ENCODE data around the gene CASS4.
"Not testable (repeated sequence)": the region's sequence is repeated elsewhere in the genome, so short reads cannot be mapped to it uniquely, and the experiment has no call there.

Gene CASS4

DNA sequence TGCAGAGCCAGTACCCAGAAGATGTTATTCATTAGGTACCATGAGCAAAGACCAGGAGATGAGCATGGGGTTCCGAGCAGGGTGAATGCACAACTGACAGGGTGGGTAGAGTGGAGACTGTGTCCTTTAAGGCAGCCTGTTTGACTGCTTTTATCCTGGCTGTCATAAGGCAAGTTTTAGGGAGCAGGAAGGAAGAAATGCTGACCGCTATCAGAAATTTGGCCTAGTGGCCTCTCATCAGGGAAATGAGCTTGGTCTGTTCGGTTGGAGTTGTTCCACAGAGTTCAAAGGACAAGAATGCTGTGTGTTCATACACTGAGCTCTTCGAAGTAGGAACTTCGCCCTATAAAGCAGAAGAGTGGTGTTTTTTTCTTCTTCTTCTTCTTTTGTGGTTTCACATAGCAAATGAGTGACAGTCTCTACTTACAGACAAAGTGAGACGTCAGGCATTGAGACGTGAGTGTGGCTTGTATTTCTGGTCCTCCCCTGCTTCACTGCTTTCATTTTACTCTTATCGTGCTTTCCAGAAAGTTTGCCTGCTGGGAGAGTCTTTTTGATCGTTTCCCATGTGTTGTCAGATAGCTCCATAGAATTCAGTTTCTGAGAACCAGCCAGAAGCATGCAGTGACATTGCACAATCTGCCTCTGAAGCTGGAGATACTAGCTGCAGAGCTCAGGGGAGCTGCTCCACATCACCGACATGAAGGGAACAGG, at the start of gene CASS4:
Gene CASS4 (plus strand): TSS at position 502 of the 714 bp plus-strand sequence. CDS start 199 bp downstream, at position 701.
- in situ Hi-C loops (cut with MboI; ENCODE audit: low sequenced_read_pairs), result no loop called here

GRCh38 chr20:56362833-56363413, 49.1 kb upstream of the CASS4 start:
- in situ Hi-C loops (cut with MboI; ENCODE audit: low sequenced_read_pairs), result no loop called here

DNA sequence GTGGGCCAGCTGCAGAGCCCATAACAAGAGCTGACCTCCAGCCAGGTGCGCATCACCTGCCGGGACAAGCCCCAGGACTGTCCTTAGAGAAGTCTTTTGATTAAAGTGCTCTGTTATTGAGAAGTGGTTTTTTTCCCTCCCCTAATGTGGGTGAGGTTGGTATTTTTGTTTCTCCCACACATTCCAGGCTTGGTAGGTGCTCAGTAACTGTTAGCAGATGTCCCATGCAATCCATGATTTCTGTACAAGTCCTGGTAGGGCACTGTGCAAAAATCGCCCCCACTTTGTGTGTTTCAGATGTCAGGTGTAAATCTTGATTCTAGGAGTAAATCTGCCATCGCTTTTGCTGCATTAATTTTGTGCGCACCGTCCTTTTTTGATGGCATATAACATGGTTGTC, 48.6 kb upstream of the CASS4 start:
- in situ Hi-C loops (cut with MboI; ENCODE audit: low sequenced_read_pairs), result no loop called here

DNA sequence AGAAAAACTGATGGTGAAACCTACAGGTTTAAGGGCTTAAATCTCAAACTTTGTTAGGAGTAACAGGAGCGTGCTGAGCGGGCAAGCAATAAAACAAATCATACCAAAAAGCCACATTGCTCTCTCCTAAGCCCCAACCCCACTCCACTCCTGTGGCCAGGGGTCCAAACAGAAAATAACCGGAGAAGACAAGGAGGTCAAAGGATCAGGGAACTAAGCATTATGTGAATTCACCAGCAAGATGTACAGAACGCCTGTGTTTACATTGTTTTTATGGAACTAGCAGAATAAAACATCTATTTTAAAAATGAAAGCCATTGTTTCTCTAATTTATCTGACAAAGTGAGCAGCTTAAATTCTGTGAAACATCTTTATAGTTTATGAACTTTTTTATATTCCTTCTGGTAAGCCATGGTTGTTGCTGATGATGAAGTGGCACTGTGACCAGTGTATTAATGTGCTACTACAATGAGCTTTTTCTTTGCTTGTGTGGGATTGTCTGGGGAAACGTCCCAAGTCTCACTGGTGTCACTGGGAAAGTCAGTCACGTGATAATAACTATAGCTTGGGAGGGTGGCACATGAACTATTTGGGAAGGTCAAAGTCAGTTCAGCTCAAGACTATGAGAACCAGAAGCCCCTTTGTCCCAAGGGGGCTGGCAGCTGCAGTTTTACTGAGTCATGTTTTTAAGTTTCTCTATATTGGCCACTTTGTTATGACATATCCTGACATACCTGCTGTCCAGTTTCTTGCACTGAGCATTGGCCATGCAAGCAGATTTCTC, 43.5 kb upstream of the CASS4 start:
- in situ Hi-C loops (cut with MboI; ENCODE audit: low sequenced_read_pairs), result no loop called here

DNA sequence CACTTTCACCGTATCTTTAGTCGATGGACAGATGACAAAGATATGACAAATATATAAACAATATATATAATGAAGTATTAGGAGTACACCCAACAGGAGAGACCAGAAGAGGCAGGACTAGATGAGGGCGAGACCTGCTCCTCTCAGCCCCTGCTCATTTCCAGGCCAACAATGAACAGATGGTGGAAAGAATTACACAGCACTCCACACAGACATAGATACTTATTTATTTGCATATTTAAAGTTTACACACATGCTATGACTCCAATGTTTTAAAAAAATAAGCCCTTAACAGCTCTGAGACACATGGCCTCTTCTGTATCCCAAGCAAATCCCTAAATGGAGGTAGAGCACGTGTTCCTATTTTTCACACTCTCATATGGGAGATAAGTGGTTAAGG, 42.9 kb upstream of the CASS4 start:
- in situ Hi-C loops (cut with MboI; ENCODE audit: low sequenced_read_pairs), result no loop called here

DNA sequence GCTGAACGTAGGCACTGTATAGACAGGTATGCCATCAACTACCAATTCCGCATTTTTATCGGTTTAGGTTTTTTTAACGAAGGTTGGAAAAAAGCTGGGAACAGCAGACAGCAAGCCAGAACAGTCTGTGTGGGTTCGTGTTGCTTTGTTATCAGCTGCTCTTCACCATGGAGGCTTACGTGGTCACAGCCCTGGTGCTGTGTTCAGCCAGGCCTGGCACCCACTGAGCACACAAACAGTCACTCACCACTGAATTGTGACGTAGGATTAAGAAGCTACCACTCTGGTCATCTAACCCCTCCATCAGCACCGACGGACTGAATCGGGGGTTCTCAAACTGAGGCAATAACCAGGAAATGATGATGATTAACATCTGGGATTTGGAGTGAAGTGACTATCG, 40.1 kb upstream of the CASS4 start:
- in situ Hi-C loops (cut with MboI; ENCODE audit: low sequenced_read_pairs), result no loop called here

- in situ Hi-C loops (cut with MboI; ENCODE audit: low sequenced_read_pairs), result no loop called here
Observed at GRCh38 chr20:56372850-56373249, 39.2 kb upstream of the CASS4 start.

DNA sequence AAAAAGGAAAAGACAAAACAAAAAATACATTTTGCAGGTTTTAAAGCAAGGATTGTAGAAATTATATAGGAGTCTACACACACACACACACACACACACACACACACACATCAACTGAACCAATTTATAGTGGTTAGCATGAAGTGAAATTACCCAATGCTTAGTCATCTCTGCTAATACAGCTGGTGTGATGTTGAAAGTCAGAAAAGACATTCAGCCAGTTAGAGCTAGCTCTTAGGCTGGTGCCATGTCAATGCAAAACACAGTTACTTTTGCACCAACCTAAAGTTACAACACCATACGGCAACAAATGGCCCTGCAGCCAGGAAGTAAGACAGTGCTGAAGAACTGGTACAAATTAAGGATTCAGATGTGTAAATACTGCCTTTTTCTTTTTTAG, 38.1 kb upstream of the CASS4 start:
- in situ Hi-C loops (cut with MboI; ENCODE audit: low sequenced_read_pairs), result no loop called here

DNA sequence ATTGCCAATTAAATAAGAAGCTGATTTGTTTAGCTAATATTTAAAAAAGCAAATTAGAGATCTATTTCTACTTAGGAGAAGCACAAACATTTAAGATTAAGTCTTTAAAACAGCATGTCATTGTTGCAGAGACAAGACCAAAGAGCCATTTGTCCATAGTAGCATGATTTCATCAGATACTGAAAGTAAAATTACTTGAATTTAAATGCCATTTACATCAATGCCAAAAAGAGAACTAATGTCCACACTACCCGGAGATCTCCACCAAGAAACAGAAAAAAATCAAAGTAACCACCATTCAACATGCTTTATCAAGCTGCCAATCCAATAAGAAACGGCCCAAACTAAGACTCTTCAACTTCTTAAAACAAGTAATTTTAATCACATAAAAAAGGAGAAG, 35.7 kb upstream of the CASS4 start:
- in situ Hi-C loops (cut with MboI; ENCODE audit: low sequenced_read_pairs), result no loop called here

DNA sequence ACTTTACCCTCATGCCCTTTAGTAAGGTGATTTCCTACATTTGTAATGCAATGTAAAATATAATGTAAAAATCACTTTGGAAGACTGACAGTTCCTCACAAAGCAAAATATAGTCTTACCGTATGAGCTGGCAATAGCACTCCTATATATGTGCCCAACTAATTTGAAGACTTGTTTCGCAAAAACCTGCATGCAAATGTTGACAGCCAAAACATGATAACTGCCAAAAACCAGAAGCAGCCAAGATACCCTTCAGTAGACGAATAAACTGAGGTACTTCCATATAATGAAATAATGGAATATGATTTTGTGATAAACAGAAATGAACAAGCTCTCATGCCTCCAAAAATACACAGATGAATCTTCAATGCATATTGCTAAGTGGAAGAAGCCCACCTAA, 33.7 kb upstream of the CASS4 start:
- in situ Hi-C loops (cut with MboI; ENCODE audit: low sequenced_read_pairs), result no loop called here

DNA sequence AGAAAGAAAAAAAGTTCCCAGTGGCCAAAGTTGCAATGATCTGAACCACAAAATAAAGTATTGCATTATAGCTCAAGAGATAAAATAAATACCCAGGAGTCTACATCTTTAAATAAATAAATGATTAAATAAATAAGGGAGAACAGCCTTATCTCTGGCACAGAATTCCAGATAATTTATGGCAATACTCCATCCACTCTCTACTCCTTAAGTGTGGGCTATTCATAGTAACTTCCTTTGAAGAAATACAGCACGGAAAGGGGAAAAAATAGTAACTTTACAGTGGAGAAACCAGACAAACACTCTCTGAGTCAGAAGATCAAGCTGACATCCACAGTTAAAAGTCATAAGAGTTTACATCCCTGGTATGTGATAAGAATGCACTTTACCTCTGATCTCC, 31.7 kb upstream of the CASS4 start:
- in situ Hi-C loops (cut with MboI; ENCODE audit: low sequenced_read_pairs), result no loop called here

DNA sequence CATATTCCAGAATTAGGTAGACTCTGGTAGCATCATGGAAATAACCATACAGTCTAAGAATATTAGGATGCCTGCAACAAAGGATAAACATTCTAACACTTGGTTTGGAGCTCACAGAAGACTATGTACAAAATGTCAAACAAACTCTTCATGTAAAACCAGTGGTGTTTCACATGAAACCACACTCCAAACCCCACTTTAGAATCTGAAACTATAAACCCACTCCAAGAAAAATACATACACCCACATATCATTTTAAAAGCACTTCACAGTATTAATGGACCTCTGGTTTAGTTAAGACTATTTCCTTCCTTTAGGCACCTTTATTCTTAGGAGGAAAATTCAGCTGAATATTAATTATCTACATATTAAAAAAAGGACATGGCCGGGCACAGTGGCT, 30.6 kb upstream of the CASS4 start:
- in situ Hi-C loops (cut with MboI; ENCODE audit: low sequenced_read_pairs), result no loop called here

DNA sequence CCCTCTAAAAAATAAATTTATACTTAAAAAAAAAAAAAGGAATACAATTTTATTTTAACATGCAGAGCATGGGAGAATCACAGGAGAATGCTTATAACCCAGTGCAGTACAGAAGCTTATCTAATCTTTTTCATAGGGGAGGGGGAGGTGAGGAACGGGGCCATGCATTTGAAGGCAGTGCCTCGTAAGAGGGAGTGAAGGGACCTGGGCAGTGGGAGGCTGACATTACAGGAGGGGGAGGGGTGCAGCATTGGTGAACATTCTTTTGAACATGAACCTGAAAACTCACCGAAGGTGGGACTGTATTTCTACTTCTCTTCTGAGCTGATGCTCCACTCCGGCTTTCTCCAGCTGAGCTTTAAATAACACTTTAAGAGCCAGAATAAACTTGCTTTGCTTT, 29.4 kb upstream of the CASS4 start:
- in situ Hi-C loops (cut with MboI; ENCODE audit: low sequenced_read_pairs), result no loop called here

DNA sequence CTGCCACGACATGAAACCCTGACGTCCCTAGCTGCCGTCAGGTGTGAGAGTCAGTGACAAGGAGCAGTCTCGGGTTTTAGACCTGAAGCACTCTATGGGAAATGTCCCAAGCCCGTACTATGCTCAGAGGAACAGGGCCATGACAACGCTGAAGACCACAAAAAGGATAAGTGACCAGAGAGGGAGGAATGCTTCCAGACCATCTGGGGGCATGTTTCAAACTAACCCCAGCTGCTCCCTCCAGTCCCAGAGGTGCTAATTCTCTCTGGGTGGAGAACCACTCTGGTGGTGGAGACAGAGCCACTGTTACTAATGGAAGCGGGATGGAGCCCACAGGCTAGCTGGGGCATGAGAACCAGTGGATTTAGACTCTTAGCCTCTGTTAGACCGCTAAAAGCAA, 28.7 kb upstream of the CASS4 start:
- in situ Hi-C loops (cut with MboI; ENCODE audit: low sequenced_read_pairs), result no loop called here

DNA sequence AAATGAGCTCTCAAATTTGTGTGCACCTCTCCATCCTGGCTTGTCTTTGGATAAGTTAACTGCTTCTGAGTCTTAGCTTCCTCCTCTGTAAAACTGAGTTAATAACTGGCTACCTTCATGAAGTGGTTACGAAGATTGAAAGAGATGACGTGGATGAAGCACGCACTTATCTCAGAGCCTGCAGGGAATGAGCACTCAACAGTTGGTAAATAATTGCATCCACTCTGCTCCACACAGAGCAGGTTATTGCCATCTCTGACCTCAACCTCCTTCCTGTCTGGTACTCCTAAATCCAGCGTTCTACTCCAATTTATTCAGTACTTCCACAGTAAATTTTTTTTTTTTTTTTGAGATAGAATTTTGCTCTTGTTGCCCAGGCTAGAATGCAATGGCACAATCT, 26.9 kb upstream of the CASS4 start:
- in situ Hi-C loops (cut with MboI; ENCODE audit: low sequenced_read_pairs), result no loop called here

DNA sequence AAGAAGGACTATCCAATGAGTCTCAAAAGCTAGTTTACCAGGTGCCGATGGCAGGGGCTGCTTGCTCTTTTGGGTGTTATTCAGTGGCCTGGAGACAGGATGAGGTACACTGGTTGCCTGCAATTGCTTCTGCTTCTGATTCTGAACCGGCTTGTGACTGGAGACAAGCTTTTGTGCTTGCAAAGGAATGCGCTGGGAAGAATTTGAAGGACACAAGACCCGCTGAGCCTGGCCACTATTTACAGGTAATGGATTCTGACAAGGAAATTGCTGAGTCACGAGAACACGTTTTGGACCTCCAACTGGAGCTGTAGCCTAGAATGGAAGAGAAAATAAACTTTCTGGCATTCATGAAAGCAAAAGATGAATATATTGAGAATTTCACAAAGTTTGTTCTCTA, 25.8 kb upstream of the CASS4 start:
- in situ Hi-C loops (cut with MboI; ENCODE audit: low sequenced_read_pairs), result no loop called here

DNA sequence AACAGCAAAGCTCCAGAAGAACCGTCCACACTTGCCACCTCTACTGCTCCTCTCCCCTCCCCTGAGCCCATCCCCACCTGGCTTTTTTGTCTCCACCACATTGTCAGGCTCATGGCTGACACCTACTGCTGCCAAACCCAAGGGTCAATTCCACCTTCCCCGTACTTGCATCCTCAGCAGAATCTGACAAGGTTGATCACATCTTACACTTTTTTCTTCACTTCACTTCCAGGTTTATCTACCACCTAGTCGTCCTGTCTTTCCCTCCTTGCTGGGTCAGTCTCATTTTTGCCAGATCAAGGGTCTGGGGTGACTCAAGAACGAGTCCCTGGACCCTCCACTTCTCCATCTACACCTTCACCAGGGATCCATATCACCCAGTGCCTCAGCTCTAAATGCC, 23.2 kb upstream of the CASS4 start:
- in situ Hi-C loops (cut with MboI; ENCODE audit: low sequenced_read_pairs), result no loop called here

DNA sequence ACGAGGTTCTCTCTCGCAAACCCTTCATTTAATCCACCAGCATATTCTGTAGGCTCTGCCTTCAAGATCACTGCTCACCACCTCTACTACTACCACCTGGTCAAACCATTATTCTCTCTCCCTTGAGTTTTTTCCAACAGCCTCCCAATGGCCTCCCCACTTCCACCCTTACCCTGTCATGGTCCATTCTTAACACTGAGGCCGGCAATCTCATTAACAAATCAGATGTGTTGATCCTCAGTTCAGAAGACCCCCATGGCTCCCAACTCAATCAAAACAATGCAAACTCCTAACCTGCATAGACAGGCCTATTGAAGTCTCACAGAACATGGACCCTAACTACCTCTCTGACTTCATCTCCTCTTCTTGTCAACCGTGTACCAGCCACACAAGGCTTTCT, 22.3 kb upstream of the CASS4 start:
- in situ Hi-C loops (cut with MboI; ENCODE audit: low sequenced_read_pairs), result no loop called here

DNA sequence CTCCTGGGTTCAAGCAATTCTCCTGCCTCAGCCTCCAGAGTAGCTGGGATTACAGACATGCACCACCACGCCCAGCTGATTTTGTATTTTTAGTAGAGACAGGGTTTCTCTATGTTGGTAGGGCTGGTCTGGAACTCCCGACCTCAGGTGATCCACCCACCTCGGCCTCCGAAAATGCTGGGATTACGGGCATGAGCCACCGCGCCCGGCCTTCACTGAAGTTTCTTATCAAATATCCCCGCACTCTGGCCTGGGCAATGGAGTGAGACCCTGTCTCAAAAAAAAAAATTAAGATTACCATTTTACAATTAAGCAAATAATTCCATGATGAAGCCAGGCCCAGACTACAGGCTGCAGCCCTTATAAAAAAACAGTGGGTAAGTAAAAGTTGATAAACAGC, 21.7 kb upstream of the CASS4 start:
- in situ Hi-C loops (cut with MboI; ENCODE audit: low sequenced_read_pairs), result not testable (repeated sequence)

DNA sequence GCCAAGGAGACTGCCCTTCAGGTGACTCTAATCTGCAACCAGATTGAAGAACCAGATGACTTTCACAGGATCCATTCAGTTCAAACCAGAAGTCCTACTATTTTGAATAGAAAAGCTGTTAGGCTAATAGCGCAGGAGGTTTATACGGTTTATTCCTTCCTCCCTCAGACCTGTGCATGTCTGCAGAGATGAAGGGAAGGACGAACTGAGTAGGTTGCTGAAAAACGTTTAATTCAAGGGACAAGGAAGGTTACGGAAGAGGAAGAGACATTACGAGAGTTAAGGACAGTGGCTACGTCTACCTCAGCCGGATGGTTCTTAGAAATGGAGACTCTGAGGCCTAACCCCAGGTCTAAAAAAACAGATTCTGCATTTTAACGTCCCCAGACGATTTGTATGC, 21.0 kb upstream of the CASS4 start:
- in situ Hi-C loops (cut with MboI; ENCODE audit: low sequenced_read_pairs), result no loop called here

- in situ Hi-C loops (cut with MboI; ENCODE audit: low sequenced_read_pairs), result no loop called here
Observed at GRCh38 chr20:56391596-56392131, 20.4 kb upstream of the CASS4 start.
